HG03103 (cell line): ENCODE measurements around the gene NFIA.

Experiments used
- ATAC-seq: cut with Tn5 transposase; IDR thresholded peaks from one replicate; pipeline ENCODE4 v1.9.1; 2021; ENCODE audit warnings: low read depth; ENCODE audit not compliant: unreplicated experiment

Gene NFIA

DNA sequence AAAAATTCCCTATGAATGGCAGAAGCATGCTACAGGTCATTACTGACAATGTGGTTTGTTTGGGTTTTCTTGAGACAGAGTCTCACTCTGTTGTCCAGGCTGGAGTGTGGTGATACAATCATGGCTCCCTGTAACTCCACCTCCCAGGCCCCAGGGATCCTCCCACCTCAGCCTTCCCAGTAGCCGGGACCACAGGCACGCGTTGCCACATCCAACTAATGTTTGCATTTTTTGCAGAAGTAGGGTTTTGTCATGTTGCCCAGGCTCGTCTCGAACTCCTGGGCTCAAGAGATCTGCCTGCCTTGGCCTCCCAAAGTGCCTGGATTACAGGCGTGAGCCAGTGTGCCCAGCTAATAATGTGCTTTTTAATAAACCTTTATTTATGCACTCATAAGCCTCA, 259.1 kb downstream of the NFIA start:
- no peak for ATAC-seq

DNA sequence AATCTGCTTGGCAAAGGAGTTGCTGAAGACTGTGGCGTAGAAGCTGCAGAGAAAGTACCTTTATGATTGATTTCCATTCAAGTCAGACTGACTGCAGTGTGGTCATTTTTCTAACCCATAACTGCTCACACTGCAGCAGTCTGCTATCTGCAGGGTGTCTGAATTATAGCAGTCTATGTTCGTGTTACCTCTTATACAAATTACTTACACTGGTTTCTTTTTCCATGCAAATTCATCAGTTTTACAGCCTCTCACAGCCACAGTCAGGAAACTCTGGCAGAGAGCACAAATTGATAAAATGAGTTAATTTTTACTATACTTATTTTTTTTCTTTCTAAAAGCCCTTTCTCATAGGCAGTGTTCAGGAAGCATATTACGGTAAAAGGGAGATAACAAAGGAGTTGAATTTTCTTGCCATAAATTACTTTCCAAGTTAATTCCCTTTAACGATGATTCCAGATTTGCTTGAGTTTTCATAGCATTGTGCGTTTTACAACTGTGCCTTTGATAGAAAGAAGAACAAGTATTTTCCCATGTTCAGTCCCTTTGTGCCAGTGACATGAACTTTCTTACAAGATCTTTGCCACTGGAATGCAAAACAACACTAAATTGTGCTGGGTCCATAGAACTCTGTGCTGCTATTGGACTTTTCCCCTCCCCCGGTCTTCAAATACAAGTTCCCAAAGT, 261.5 kb downstream of the NFIA start:
- no peak for ATAC-seq

DNA sequence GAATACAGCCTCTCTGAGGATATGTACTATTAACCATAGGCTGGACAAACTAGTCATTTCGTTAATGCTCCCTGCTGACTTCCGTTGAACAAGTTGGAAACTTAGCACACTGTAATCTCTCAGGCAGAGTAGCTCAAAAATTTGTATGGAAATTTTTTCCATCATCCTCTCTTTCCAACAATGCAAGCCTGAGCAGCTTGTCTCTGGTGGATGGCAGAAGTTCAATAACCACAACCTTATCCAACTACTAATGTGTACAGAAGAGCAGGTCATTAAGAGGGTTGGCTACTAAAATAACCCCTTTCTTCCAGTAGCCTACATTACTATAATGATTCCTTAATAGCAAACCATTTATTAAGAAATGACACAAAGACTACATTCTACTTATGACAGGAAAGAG, 262.3 kb downstream of the NFIA start:
- no peak for ATAC-seq

DNA sequence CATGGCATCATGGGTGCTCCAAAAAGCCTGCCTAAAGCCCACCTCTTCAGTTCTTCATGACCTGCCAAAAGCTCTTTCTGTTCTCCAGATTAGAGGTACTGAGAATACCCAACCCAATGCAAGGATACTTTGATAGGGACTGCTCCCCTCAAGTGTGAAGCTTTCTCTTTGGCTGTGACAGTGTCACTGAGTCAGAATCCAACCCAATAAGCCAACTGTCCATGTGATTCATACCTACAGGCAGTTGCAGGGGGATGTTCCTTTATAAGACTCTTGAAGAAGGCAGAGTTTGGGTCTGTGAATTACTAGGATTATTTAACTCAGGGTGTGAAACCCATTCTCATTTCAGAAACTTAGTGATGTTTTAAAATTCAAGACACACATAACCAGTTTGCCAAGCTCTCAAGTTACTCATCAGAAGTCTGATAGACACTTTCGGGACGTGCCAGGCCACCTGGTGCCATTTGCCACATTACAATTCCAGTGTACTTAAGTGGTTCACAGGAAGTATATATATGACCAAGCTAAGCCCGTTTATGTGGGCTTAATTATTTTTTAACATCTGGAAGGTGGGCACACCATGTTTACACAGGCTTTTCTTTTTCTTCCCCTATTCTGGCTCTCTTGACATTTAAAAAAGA, 265.8 kb downstream of the NFIA start:
- ATAC-seq: no peak

DNA sequence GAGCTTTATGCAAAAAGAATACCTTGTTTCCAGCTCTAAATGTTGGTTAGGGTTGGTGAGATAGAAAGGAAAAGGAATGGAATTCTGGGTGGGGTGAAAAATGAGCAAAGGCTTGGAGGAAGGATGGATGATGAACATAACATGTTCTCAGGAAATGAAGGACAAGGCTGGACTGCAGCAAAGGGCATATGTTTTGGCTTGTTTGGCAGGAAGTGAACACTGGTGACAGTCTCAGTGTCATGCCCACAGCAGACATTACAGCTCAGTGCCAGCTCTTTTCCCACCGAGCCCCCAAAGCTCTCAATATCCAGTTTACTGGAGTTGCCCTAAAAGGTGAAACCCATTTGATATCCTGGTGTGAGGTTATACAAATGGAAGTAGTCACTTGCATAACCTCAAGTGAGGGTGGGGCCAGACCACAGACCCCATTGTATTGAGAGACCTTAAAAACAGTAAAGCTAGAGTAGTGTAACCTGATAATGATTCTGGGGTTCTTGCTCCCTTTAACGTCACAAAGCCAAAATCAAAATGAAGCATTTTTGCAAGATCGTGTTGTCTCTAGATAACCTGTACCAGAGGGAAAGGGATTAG, 270.6 kb downstream of the NFIA start:
- ATAC-seq: no peak

DNA sequence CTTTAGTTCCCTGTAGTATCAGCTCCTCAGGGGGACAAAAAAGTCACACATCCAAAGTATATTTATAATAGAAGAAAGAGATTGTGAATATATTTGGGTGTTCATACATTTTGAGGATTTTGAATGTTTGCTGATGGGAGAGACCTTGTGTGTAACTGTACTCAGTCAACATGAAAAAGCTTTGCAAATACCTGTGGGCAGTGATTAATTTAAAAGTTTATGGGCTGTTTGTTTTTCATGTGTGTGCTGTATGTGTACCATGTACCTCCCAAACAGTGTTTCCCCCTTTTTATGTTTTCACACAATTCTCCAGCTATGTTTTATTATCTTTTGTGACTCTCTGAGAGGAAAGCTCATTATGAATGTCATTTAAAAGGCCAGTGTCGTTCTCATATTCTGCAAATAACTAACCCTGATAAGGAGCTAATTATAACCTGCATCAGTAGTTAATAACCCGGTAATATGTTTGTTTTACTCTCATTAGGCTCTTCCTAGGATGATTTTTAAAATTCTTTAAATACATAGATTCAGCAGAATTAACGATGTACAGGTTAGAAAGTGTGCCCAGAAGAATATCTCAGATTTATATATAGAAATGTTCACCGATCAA, 271.5 kb downstream of the NFIA start:
- no peak for ATAC-seq

DNA sequence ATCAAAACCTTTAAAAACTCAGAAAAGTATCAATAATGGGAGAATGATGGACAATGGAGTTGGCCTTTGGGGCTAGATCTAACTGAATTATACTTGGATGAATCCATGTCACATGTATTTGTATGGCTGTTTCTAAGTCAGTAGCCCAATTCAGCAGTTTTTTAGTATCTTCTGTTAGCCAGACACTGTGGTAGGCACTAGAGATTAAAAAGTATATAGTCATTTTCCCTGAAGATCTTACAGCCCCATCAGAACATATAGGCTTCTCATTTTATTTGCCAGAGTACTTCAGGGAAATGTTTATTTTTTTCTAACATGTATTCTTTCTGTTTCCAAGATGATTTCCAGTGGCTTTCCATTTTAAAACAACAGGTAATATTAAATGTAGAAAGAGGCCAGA, 273.7 kb downstream of the NFIA start:
- no peak for ATAC-seq

DNA sequence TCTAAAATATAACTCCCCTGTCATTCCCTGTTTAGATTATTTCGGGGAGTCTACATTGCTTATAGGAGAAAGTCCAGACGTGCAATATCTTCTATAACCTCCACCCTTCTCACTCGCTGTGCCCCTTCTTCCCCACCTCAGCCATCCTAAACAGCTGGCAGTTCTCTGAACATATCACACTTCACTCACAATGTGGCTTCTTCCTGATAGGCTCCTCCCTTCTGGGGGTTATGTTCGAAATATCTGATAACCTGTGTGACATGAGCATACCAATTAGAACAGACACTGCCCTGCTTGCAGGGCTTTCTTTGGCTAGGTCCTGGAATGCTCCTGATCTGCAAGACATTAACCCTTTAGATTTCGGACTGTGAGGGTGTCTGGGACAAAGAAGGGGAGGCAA, 274.6 kb downstream of the NFIA start:
- no peak for ATAC-seq

DNA sequence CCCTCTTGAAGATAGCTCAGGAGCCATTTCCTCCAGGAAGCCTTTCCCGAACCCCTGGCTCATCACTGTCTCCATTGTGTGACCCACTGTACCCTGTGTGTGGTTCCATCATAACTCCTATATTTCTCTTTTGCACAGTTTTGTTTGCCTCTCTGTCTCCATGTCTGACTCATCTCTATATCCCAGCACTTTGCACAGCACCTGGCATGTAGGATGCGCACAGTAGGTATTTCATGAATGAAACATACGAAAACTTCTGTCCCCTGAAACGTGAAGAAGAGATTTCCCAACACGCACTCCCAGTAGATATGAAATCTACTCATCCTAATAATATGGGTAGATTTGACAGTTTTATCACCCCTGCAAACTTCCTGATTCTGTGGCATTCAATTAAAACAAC, 275.2 kb downstream of the NFIA start:
- no peak for ATAC-seq

DNA sequence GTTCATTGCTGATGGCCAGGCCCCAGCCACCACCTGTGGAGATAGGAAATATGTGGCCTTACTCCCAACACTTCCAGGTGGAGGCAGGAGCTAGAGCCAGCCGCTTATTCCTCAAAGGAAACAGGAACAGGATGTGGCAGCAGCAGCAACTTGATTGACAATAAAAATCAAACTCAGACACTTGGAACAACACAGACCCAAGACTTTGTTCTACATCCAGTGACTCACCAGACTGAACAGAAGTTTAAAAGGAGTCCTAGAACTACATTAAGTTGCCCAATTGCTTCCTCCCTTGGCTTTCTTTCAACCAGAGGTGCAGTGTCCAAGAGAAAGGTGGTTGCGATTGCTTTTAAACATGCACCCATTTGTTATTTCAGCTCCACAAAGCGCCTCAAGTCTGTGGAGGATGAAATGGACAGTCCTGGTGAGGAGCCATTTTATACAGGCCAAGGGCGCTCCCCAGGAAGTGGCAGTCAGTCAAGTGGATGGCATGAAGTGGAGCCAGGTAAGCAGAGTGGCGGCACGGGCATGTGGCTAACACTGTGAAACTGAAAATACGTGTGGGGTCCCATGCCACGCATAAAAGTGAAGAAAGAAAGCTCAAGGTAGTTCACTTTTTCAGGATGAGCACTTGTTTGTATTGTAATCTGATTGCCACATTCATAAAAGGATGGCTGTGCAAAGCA, 276.6 kb downstream of the NFIA start:
- ATAC-seq: no peak

DNA sequence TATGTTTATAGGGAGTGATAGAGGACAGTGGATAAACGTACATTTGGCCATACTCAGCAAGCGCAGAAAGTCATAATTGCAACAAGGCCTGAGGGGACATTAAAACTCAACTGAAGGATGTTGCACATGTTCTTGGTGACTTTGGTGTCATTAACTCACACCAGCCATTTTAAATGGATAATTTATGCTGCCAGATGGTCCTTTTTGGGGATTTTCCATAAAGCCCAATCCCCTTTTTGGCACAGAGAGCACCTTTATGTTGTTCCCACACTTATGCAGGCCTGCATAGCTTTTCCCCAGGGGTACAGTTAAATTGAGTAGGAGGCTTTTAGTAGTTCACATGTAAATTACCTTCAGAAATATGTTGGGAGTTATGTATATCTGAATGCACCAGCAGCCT, 279.6 kb downstream of the NFIA start:
- no peak for ATAC-seq

DNA sequence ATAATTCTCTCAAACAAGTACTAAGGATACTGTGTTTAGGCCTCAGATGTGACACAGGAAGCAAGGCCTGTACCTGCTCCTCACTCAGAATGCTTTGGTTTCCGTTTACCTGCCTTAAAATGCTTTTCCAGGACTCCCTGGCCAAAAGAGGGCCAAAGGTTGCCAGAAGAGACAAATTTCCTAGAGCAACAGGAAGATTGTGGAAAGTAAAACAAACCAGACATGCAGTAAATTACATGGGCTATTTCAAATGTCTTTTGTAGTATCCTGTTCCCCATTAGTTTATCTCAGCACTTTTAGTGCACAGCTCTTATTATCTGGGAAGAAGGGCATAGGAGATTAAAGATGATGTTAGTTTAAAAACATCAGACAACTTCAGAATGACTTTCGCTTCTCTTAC, 280.0 kb downstream of the NFIA start:
- no peak for ATAC-seq

DNA sequence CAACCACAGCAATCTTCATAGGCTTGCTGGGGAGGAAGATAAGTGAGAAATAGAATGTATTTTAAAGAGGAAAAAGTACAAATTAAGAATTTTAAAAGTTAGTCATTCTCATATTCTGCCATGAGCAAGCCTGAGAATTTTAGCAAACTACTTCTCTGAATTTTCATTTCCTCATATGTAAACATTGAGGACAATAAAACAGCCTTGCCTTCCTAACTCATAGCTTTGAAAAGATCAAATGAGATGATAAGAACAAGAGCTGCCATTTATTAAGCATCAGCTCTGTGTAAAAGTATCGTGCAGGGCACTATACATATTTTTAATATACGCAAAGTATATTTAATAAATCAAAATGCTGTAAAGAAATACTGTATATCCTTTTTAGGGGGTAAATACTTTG, 286.0 kb downstream of the NFIA start:
- ATAC-seq: no peak

DNA sequence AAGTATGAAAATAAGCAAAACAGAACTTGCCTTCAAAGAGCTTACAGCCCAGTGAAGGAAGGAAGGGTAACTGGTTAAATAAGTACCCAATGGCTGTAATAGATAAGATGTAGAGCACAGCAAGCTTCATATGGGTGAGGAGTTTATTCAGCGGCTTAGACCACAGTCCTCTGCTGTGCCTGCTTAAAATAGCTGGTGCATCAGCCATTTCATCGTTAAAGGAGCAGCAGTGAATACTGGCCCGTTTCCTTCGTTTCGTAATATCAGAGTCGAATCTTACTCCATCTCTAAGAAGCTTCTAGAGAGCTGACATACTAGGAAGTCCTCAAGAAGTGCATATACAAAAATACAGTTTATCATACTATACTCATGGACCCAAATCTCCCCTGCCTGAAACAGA, 286.5 kb downstream of the NFIA start:
- ATAC-seq: no peak

DNA sequence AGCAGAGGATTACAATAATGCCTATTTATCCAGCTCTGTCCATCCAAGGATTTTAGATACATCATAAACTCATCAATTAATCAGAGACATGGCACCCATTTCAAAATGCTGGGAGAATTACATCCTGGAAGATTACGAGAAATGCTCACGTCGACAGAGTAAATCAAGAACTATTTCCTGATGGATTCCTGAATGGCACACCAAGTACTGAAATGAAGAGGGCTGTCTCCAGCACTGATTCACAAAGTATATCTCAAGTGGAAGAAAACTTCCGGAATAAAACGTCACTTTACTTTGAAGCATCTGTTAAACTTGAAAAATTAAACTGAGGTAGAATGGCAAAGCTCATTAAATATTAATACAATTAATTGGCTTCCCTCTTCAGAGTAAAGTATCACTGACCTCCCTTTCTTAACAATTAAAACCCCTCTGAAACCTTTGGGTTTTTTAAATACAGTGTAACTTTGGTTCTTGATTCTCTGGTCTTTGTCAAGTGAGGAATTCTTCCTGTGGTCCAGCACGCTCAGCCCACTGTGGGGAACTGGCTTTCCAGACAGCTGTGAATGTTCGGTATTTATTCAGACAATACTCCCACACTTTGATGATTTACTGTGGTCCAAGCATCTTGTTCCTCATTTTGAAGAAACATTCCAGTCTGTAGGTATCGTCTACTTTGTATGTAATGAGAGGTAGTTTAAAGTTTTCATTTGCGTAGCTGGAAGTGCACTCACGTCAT, 288.0 kb downstream of the NFIA start:
- no peak for ATAC-seq

DNA sequence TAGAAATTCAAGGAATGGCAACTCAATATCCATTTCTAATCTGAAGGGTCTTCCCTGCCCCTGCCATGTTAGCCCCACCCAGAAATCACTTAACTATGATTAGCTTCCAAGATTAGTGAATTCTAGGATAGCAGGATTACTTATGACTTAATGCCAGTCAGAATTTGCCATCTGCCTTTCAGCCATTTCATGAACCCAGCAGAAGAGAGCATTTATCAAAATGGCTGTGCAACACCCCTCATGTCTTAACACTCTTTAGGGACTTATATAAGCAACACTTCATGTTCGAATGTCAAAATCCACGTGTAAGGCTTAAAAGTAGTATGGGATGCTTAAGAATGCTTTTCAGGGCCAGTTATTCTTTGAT, 288.5 kb downstream of the NFIA start:
- no peak for ATAC-seq

DNA sequence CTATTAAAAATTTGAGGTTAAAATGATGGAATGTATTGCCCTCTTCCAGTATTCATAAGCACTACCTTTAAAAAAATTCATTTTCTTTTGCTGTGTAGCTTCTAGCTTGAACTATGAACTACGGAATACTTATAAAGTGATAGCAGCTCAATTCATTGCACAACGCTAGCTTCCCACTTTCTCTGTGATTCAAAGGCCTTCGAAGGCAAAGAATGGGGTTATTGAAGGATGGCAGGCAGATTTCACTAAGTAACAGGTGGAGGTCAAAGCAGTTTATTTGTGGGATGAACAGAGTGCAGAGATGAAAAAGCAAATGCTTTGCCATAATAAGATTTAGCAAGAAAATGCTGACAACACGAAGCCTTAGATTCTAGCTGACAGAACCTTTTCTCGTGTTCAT, 290.6 kb downstream of the NFIA start:
- ATAC-seq: no peak

DNA sequence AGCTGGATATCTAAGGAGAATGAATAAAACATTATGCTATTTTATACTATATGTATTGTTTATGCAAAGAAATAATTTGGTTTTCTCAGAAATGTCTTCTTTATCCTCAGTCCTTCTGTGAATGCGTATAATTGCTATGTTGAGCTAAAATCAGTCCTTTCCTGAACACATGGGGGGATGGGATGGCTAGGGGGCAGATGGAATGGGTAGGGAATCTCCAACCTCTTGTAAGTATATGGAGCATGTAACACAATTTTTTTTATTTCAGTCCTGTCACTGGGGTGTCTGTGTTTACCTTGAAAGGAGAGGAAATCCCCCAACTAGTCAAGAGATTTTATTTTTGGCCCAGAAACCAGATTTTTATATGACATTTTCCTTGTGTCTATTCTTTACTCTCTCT, 291.8 kb downstream of the NFIA start:
- ATAC-seq: no peak

DNA sequence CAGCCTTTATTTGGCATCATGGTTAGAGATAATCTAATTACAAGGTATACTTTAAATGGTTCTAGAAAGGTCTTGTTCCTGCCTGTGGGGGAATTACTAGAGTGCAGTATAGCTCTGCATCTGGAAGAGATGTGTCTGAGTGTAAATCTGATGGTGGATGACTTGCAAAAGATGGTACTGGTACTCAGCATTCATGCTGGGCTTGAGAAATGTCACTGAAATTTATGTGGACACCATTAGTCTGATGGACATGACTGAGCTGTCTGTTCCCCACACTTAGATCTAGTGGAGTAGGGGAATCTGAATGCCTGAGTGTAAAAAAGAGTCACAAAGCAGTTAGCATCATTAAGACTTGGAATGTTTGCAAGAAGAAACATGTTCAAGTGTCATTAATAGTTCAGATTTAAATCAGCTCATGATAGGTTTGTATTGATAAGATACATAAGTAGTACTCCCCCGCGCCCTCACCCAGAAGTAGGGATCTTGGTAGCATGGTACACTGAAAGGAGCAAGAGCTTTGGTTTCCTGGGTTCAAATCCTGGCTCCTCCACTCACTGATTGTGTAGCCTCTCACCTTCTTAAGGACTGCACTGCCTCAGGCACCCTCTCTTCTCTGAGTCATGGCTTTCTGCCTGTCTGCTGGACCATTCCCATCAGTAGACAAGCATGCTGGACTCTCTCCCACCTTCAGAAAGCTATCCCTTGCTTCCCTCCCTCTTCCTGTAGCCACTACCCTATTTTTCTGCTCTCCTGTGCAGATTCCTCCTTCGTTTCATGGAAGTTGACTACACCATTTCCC, 292.9 kb downstream of the NFIA start:
- no peak for ATAC-seq

DNA sequence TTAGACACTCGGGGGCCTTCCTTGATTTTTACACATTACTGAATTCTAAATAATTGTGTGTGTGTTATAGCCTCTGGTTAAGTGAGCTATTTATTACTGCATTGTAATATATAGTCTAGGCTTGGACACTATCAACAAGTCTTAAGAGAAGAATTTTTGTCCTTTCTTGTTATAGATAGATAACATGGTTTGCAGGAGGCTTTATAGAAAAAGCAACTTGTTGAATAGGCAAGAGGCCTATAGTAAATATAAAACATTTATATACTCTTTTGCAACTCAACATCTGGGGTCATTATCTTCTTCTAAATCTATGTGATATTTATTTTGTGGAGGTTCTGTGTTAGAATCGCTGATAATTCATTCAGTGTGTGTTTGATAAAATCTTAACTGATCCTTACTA, 293.8 kb downstream of the NFIA start:
- no peak for ATAC-seq
